H9 (cell line): ENCODE measurements around the gene CAMK1. TPM values are rescaled to one million over a fixed set of nuclear protein-coding genes. Genes with fewer than 3 reads are reported as not detected.

Source experiments
- DNase-seq: peaks from one replicate; pipeline ENCODE4 v3.0.0-alpha.2; 2017
- H2AFZ ChIP-seq: one replicate; pipeline ENCODE4 v1.6.1; 2013; ENCODE audit warnings: mild to moderate bottlenecking, low read length, control low read depth, moderate library complexity
- H2AK5ac ChIP-seq: 2 replicates; pipeline ENCODE4 v1.6.1; 2013; ENCODE audit warnings: low read length, control low read depth, mixed read lengths; ENCODE audit not compliant: insufficient read length
- H2BK120ac ChIP-seq: one replicate; pipeline ENCODE4 v1.6.1; 2013; ENCODE audit warnings: low read depth, mild to moderate bottlenecking, low read length, control low read depth, inconsistent platforms; ENCODE audit not compliant: poor library complexity, severe bottlenecking
- H2BK12ac ChIP-seq: 2 replicates; pipeline ENCODE4 v1.6.1; 2013; ENCODE audit warnings: low read length, control low read depth, mixed read lengths, low read depth; ENCODE audit not compliant: insufficient read length
- H2BK15ac ChIP-seq: 2 replicates; pipeline ENCODE4 v1.6.1; 2013; ENCODE audit warnings: low read depth, low read length, control low read depth
- H2BK20ac ChIP-seq: one replicate; pipeline ENCODE4 v1.6.1; 2013; ENCODE audit warnings: low read depth, mild to moderate bottlenecking, low read length, control low read depth, inconsistent platforms; ENCODE audit not compliant: poor library complexity, severe bottlenecking
- H2BK5ac ChIP-seq: 2 replicates; pipeline ENCODE4 v1.6.1; 2013; ENCODE audit warnings: low read length, control low read depth, mixed read lengths; ENCODE audit not compliant: insufficient read length
- H3K14ac ChIP-seq: 2 replicates; pipeline ENCODE4 v1.6.1; 2013; ENCODE audit warnings: low read length, control low read depth; ENCODE audit not compliant: insufficient read depth
- H3K18ac ChIP-seq: 2 replicates; pipeline ENCODE4 v1.6.1; 2013; ENCODE audit warnings: low read depth, mild to moderate bottlenecking, mixed read lengths, low read length, control low read depth; ENCODE audit not compliant: insufficient read length
- H3K23ac ChIP-seq: 2 replicates; pipeline ENCODE4 v1.6.1; 2013; ENCODE audit warnings: low read length, control low read depth, mixed read lengths, low read depth; ENCODE audit not compliant: insufficient read length
- H3K23me2 ChIP-seq: 2 replicates; pipeline ENCODE4 v1.6.1; 2013; ENCODE audit warnings: low read depth, mild to moderate bottlenecking, mixed read lengths, low read length, control low read depth; ENCODE audit not compliant: insufficient read length, poor library complexity, severe bottlenecking
- H3K27ac ChIP-seq: 2 replicates; pipeline ENCODE4 v1.5.1; 2013; ENCODE audit warnings: low read length, control low read depth, mixed read lengths, low read depth; ENCODE audit not compliant: insufficient read length
- H3K27me3 ChIP-seq: 2 replicates; pipeline ENCODE4 v1.6.1; 2013; ENCODE audit warnings: low read length, control low read depth, inconsistent platforms; ENCODE audit not compliant: insufficient read depth
- H3K4ac ChIP-seq: 2 replicates; pipeline ENCODE4 v1.6.1; 2013; ENCODE audit warnings: low read depth, mild to moderate bottlenecking, control low read depth, inconsistent platforms, low read length, moderate library complexity
- H3K4me1 ChIP-seq: 2 replicates; pipeline ENCODE4 v1.6.1; 2013; ENCODE audit warnings: low read length, control low read depth, inconsistent platforms; ENCODE audit not compliant: insufficient read depth
- H3K4me2 ChIP-seq: 2 replicates; pipeline ENCODE4 v1.6.1; 2013; ENCODE audit warnings: low read length, control low read depth, mixed read lengths; ENCODE audit not compliant: insufficient read length, insufficient read depth
- H3K56ac ChIP-seq: 2 replicates; pipeline ENCODE4 v1.6.1; 2013; ENCODE audit warnings: low read depth, mild to moderate bottlenecking, mixed read lengths, low read length, control low read depth; ENCODE audit not compliant: insufficient read length
- H3K79me1 ChIP-seq: 2 replicates; pipeline ENCODE4 v1.6.1; 2013; ENCODE audit warnings: low read depth, mild to moderate bottlenecking, moderate library complexity, low read length, control low read depth, inconsistent platforms; ENCODE audit not compliant: insufficient read depth, poor library complexity, severe bottlenecking
- H3K79me2 ChIP-seq: 2 replicates; pipeline ENCODE4 v1.6.1; 2013; ENCODE audit warnings: low read length, control low read depth, inconsistent platforms; ENCODE audit not compliant: insufficient read depth
- H3K9ac ChIP-seq: 2 replicates; pipeline ENCODE4 v1.6.1; 2013; ENCODE audit warnings: low read length, control low read depth, mixed read lengths; ENCODE audit not compliant: insufficient read length; ENCODE audit errors: extremely low read depth
- H3K9me3 ChIP-seq: one replicate; pipeline ENCODE4 v1.6.1; 2013; ENCODE audit warnings: low read depth, low read length, inconsistent platforms; ENCODE audit not compliant: control insufficient read depth
- H3T11ph ChIP-seq: one replicate; pipeline ENCODE4 v1.6.1; 2013; ENCODE audit warnings: mild to moderate bottlenecking, low read length, control low read depth, inconsistent platforms
- H4K20me1 ChIP-seq: one replicate; pipeline ENCODE4 v1.6.1; 2013; ENCODE audit not compliant: control insufficient read depth, insufficient read length, insufficient read depth
- H4K5ac ChIP-seq: 2 replicates; pipeline ENCODE4 v1.6.1; 2013; ENCODE audit warnings: low read depth, mild to moderate bottlenecking, mixed read lengths, low read length, control low read depth; ENCODE audit not compliant: insufficient read length
- H4K8ac ChIP-seq: replicated peaks from 2 replicates; pipeline ENCODE4 v1.6.1; 2013; ENCODE audit warnings: low read length, control low read depth, mixed read lengths, low read depth; ENCODE audit not compliant: insufficient read length
- H4K91ac ChIP-seq: 2 replicates; pipeline ENCODE4 v1.6.1; 2013; ENCODE audit warnings: low read depth, mild to moderate bottlenecking, moderate library complexity, mixed read lengths, low read length, control low read depth; ENCODE audit not compliant: insufficient read length
- H3K27ac Mint-ChIP-seq, 3 experiments: 2 replicates in 2 of 3; 3 replicates in 1 of 3; pipeline ENCODE4 v1.8.0; 2020 to 2021; ENCODE audit warnings: mixed read lengths in 3 of 3, mild to moderate bottlenecking in 1 of 3, moderate library complexity in 1 of 3
- H3K27me3 Mint-ChIP-seq: 2 replicates; pipeline ENCODE4 v1.8.0; 2021; ENCODE audit warnings: low read depth, mild to moderate bottlenecking, moderate library complexity, mixed read lengths
- H3K36me3 Mint-ChIP-seq, 3 experiments: 2 replicates in 2 of 3; 3 replicates in 1 of 3; pipeline ENCODE4 v1.8.0; 2020 to 2021; ENCODE audit warnings: low read depth in 3 of 3, mixed read lengths in 3 of 3; ENCODE audit not compliant: insufficient read depth in 1 of 3
- H3K4me1 Mint-ChIP-seq, 2 experiments: 2 replicates each; pipeline ENCODE4 v1.8.0; 2020; ENCODE audit warnings: mixed read lengths in 2 of 2
- H3K4me3 Mint-ChIP-seq, 2 experiments: 2 replicates in 1 of 2; 3 replicates in 1 of 2; pipeline ENCODE4 v1.8.0; 2020 to 2021; ENCODE audit warnings: mild to moderate bottlenecking in 2 of 2, mixed read lengths in 2 of 2, moderate library complexity in 1 of 2
- H3K9me3 Mint-ChIP-seq, 2 experiments: 2 replicates in 1 of 2; 3 replicates in 1 of 2; pipeline ENCODE4 v1.8.0; 2020; ENCODE audit warnings: mild to moderate bottlenecking in 2 of 2, mixed read lengths in 2 of 2, moderate library complexity in 1 of 2
- WGBS: extraction: QIAGEN DNeasy Blood & Tissue Kit; methylation state at CpG from one replicate; pipeline ENCODE4 v1.1.7; 2013; ENCODE audit warnings: missing lambda C conversion rate, low lambda C conversion rate, mixed read lengths; ENCODE audit not compliant: insufficient read length; ENCODE audit errors: extremely low coverage; 5-methylcytosine and 5-hydroxymethylcytosine counted together
- total RNA-seq: library from RNA; stranded (reverse); gene quantifications from 2 replicates; pipeline ENCODE4 v1.2.1, GENCODE V29; 2021
- TF ChIP-seq, protein P1 (sequence below): fragments of 200-600 bp; sonication (generic); conservative IDR thresholded peaks from 3 replicates; pipeline ENCODE4 v1.8.0; 2021; ENCODE audit warnings: antibody characterized with exemption, mild to moderate bottlenecking

Gene CAMK1
- total RNA-seq, 1 experiment from 2014 or later, result 9.2 TPM

DNA sequence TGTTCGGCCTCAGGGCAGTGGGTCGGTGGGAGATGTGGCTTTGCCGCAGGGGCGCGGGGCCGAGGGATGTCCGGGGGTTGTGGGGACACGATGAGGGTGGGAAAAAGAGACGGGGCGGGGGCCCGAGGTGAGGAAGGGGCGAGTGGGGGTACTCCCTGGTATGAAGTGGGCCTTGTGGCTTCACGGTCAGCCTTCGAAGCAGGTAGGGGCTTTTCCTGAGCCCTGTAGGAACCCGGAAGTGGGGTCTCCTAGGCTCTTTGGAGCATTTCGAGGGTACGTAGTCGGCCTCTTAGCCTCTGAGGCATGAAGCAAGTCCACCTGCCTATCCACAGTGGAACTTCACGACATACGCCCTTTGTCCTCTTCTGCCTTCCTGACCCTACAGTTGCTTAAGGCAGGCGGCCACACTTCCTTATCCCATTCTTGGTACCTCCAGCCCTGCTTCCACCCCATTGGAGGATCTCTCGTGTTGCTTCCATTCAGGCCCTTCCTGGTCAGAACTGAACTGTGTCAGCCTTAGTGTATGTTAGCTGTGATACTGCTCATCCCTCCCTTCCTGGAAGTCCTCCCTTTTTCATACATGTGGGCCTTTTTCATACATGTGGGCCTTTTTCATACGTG lies 23.5 kb upstream of the CAMK1 start:
- peaks cover 6% of the 10 kb centered on the region for H3K23me2 ChIP-seq
- H3K36me3 Mint-ChIP-seq, result peaks cover 32 to 55% (median 45%) of the 10 kb centered on the region in 3 experiments; a peak in 6 of 7 replicates
- no peaks in the 10 kb centered on the region for H3K4me1 ChIP-seq
- peak overlapping the region; percentile 27; the same call in 1 of the 2 replicates for H3K14ac ChIP-seq
- H3K56ac ChIP-seq, result peak overlapping the region; percentile 89
- H3K79me1 ChIP-seq, result no peaks in the 10 kb centered on the region
- H3T11ph ChIP-seq, result no peak overlapping the region
- H3K27me3 ChIP-seq, result no peaks in the 10 kb centered on the region; the same call in 1 of the 2 replicates
- peak overlapping the region; percentile 94 to 95 for H3K4me3 Mint-ChIP-seq
- no peak overlapping the region for H2BK20ac ChIP-seq
- peak overlapping the region; percentile 81 for H3K4me2 ChIP-seq
- H4K20me1 ChIP-seq, result no peaks in the 10 kb centered on the region
- no CpG with 5 or more reads among the region's 23 CpGs for WGBS
- H3K9ac ChIP-seq, result peak overlapping the region; percentile 84
- no peak overlapping the region for H3K27ac ChIP-seq
- peak overlapping the region; percentile 52 for H3K18ac ChIP-seq
- no peak overlapping the region for H2AK5ac ChIP-seq
- no peaks in the 10 kb centered on the region for H3K9me3 Mint-ChIP-seq
- H4K8ac ChIP-seq, result no peak overlapping the region
- no peak overlapping the region for H2BK12ac ChIP-seq
- TF ChIP-seq, protein P1, sequence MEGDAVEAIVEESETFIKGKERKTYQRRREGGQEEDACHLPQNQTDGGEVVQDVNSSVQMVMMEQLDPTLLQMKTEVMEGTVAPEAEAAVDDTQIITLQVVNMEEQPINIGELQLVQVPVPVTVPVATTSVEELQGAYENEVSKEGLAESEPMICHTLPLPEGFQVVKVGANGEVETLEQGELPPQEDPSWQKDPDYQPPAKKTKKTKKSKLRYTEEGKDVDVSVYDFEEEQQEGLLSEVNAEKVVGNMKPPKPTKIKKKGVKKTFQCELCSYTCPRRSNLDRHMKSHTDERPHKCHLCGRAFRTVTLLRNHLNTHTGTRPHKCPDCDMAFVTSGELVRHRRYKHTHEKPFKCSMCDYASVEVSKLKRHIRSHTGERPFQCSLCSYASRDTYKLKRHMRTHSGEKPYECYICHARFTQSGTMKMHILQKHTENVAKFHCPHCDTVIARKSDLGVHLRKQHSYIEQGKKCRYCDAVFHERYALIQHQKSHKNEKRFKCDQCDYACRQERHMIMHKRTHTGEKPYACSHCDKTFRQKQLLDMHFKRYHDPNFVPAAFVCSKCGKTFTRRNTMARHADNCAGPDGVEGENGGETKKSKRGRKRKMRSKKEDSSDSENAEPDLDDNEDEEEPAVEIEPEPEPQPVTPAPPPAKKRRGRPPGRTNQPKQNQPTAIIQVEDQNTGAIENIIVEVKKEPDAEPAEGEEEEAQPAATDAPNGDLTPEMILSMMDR, result no peak
- H2AFZ ChIP-seq, result no peak overlapping the region
- H3K27ac Mint-ChIP-seq, result peak overlapping the region; percentile 69 to 100 (median 100)
- peaks cover 10 to 19% of the 10 kb centered on the region in 2 experiments for H3K4me1 Mint-ChIP-seq
- peak overlapping the region; percentile 56 for H2BK120ac ChIP-seq
- peaks cover 5% of the 10 kb centered on the region; the same call in 1 of the 2 replicates for H3K79me2 ChIP-seq
- H4K91ac ChIP-seq, result no peak overlapping the region
- H4K5ac ChIP-seq, result no peak overlapping the region
- DNase-seq, result no peak
- H2BK15ac ChIP-seq, result no peak overlapping the region
- H2BK5ac ChIP-seq, result no peak overlapping the region
- H3K9me3 ChIP-seq, result no peaks in the 10 kb centered on the region
- H3K4ac ChIP-seq, result no peak overlapping the region; the same call in 1 of the 2 replicates
- H3K27me3 Mint-ChIP-seq, result peaks cover 1% of the 10 kb centered on the region; the same call in 1 of the 2 replicates
- no peak overlapping the region for H3K23ac ChIP-seq
